Lung (tissue), 12 donors: ENCODE data around the gene PITPNM2. TPM values are rescaled to one million over a fixed set of nuclear protein-coding genes. Genes with fewer than 3 reads are reported as not detected.

Experiments used
- ATAC-seq: fragments of 200-7000 bp; cut with Tn5 transposase; one replicate; pipeline ENCODE4 v1.9.1; 2020; ENCODE audit warnings: moderate number of reproducible peaks; ENCODE audit not compliant: insufficient read depth, low FRiP score
- DNase-seq, 3 donors: peaks; one replicate each; pipeline ENCODE4 v3.0.0-alpha.2; 2013 to 2017
- H3K27ac ChIP-seq, 2 donors: one replicate each; pipeline ENCODE4 v1.5.1; 2013; ENCODE audit warnings: mild to moderate bottlenecking in 2 of 2, moderate library complexity in 2 of 2, control low read depth in 1 of 2, inconsistent platforms in 1 of 2, low read depth in 1 of 2, low read length in 1 of 2
- H3K27me3 ChIP-seq, 3 donors: one replicate each; pipeline ENCODE4 v1.5.1; 2013; ENCODE audit warnings: low read length in 2 of 3; ENCODE audit not compliant: control insufficient read depth in 3 of 3, insufficient read depth in 3 of 3
- H3K36me3 ChIP-seq, 4 donors: one replicate each; pipeline ENCODE4 v1.5.1; 2013; ENCODE audit warnings: low read length in 4 of 4, mild to moderate bottlenecking in 1 of 4, moderate library complexity in 1 of 4; ENCODE audit not compliant: control insufficient read depth in 4 of 4, insufficient read depth in 4 of 4
- H3K4me1 ChIP-seq, 5 donors: one replicate each; pipeline ENCODE4 v1.5.1; 2013; ENCODE audit warnings: low read length in 5 of 5, mild to moderate bottlenecking in 2 of 5, moderate library complexity in 1 of 5; ENCODE audit not compliant: control insufficient read depth in 5 of 5, insufficient read depth in 5 of 5
- H3K4me3 ChIP-seq: one replicate; pipeline ENCODE4 v1.5.1; 2013; ENCODE audit warnings: mild to moderate bottlenecking, control low read depth, moderate library complexity
- H3K9ac ChIP-seq, 2 donors: one replicate each; pipeline ENCODE4 v1.5.1; 2013; ENCODE audit warnings: low read length in 2 of 2, control low read depth in 1 of 2; ENCODE audit not compliant: insufficient read depth in 1 of 2
- H3K9me3 ChIP-seq, 4 donors: one replicate each; pipeline ENCODE4 v1.5.1; 2013; ENCODE audit warnings: low read length in 3 of 4, mild to moderate bottlenecking in 1 of 4, moderate library complexity in 1 of 4; ENCODE audit not compliant: control insufficient read depth in 4 of 4, insufficient read depth in 3 of 4
- WGBS, 2 donors: extraction: QIAGEN DNeasy Blood & Tissue Kit; methylation state at CpG; one replicate each; pipeline ENCODE4 v1.1.7; 2013; 5-methylcytosine and 5-hydroxymethylcytosine counted together
- polyA plus RNA-seq, 2 donors: library from polyadenylated mRNA; stranded (reverse); fragments of 200-250 nt; gene quantifications; one replicate each; pipeline ENCODE4 v1.2.1, GENCODE V29; 2013
- total RNA-seq, 2 donors: library from RNA; depleted of rRNA in 1 of 2; stranded (reverse); fragments of >200 nt in 1 of 2; gene quantifications; one replicate each; pipeline ENCODE4 v1.2.1, GENCODE V29; 2014 to 2021
- TF ChIP-seq, protein P1 (sequence below): IDR thresholded peaks from 2 replicates; pipeline ENCODE4 v1.5.1; 2012; ENCODE audit warnings: mild to moderate bottlenecking; ENCODE audit errors: control extremely low read depth, extremely low read depth
- donor health status: control.
- donor health status: control.
- donor health status: Bipolar disorder and iron deficiency.
- donor health status: healthy.
- donor health status: DM: yes; HTN: yes; CAD: no.

The PITPNM2 gene
- total and polyA plus RNA-seq, 4 donors, result 8.9 to 37.8 (median 16.2) TPM

- Histone ChIP-seq H3K4me1 (peaks cover 0 to 24% (median 7%) of the 10 kb centered on the region in 5 donors), H3K27me3 (no peaks in the 10 kb centered on the region), H3K27ac (peak overlapping the region in 1 of 2 donors; percentile 20), H3K9me3 (no peaks in the 10 kb centered on the region), H3K9ac (no peak overlapping the region), H3K36me3 (no peaks in the 10 kb centered on the region), H3K4me3 (no peak overlapping the region)
- TF ChIP-seq, protein P1, sequence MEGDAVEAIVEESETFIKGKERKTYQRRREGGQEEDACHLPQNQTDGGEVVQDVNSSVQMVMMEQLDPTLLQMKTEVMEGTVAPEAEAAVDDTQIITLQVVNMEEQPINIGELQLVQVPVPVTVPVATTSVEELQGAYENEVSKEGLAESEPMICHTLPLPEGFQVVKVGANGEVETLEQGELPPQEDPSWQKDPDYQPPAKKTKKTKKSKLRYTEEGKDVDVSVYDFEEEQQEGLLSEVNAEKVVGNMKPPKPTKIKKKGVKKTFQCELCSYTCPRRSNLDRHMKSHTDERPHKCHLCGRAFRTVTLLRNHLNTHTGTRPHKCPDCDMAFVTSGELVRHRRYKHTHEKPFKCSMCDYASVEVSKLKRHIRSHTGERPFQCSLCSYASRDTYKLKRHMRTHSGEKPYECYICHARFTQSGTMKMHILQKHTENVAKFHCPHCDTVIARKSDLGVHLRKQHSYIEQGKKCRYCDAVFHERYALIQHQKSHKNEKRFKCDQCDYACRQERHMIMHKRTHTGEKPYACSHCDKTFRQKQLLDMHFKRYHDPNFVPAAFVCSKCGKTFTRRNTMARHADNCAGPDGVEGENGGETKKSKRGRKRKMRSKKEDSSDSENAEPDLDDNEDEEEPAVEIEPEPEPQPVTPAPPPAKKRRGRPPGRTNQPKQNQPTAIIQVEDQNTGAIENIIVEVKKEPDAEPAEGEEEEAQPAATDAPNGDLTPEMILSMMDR, result no peak
- DNase-seq, result no peak
- no peak for ATAC-seq
- WGBS, 2 donors, result 76 to 93% methylated on average over 9 of the region's 9 CpGs
Measured at GRCh38 chr12:123133701-123134100, 17.2 kb downstream of the PITPNM2 start.

DNA sequence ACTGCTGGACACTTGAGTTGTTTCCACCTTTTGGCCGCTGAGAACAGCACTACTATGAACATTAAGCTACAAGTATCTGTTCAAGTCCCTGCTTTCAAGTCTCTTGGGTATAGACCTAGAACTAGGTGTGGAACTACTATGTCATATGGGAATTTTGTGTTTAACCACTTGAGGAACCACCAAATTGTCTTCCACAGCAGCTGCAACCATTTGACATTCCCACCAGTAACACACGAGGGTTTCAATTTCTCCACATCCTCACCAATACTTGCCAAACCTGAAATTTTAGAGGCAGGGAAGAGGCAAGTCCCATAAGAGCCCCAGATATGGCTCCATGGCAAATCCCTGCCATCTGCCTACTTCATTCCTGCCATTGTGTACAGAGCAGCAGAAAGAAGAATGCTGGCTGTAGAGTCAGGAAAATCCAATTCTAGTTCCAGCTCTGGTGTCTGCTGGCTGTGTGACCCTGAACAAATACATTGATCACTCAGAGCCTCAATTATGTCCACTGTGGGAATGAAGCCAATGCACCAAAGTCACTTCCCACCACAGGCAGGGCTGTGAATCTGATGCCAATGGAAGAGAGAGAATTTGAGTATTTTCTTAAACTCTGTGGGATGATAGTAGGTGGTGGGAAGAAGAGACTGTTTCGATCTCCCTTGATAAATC lies 17.8 kb downstream of the PITPNM2 start:
- Histone ChIP-seq H3K4me3 (no peak overlapping the region), H3K27ac (no peak overlapping the region), H3K27me3 (no peaks in the 10 kb centered on the region), H3K4me1 (peaks cover 0 to 24% (median 7%) of the 10 kb centered on the region in 5 donors), H3K9ac (no peak overlapping the region), H3K36me3 (no peaks in the 10 kb centered on the region), H3K9me3 (no peaks in the 10 kb centered on the region)
- DNase-seq (no peak), ATAC-seq (no peak)
- TF ChIP-seq, protein P1, result no peak
- WGBS, 2 donors, result 74 to 79% methylated on average over 3 of the region's 3 CpGs

GRCh38 chr12:123131879-123132402 lies 18.9 kb downstream of the PITPNM2 start:
- Histone ChIP-seq H3K27ac (peak overlapping the region; percentile 54 to 87), H3K4me3 (no peak overlapping the region), H3K4me1 (peaks cover 0 to 24% (median 7%) of the 10 kb centered on the region in 5 donors), H3K9me3 (no peaks in the 10 kb centered on the region), H3K27me3 (no peaks in the 10 kb centered on the region), H3K9ac (no peak overlapping the region), H3K36me3 (no peaks in the 10 kb centered on the region)
- TF ChIP-seq, protein P1, result no peak
- DNase-seq, result peak in 1 of 3 donors; percentile 42
- ATAC-seq, result peak; percentile 25
- 56 to 74% methylated on average over 12 of the region's 12 CpGs for WGBS, 2 donors
